A549 (cell line): ENCODE measurements around the gene ZNF628. TPM values are rescaled to one million over a fixed set of nuclear protein-coding genes. Genes with fewer than 3 reads are reported as not detected.

Experiments
- ATAC-seq, 2 experiments: fragments of 200-7000 bp in 1 of 2; fragments of >200 bp in 1 of 2; cut with Nextera tagmentation in 1 of 2; cut with Tn5 transposase in 1 of 2; 3 replicates each; pipeline versions ENCODE4 v1.8.0 to v1.9.1; 2018 to 2020; ENCODE audit warnings: mild to moderate bottlenecking in 1 of 2, moderate library complexity in 1 of 2
- CTCF ChIA-PET: fragments of 300-600 bp; sonication (Branson Sonifier 250); formaldehyde crosslinking; extraction: SDS; loops from one replicate; lab custom pipeline; 2021; ENCODE audit warnings: antibody characterized with exemption, inconsistent platforms; lab: Yijun Ruan, JAX
- POLR2A ChIA-PET: fragments of 350-600 bp; formaldehyde crosslinking; extraction: SDS; loops from one replicate; lab custom pipeline; 2021; ENCODE audit warnings: antibody characterized with exemption, inconsistent platforms; lab: Yijun Ruan, JAX
- DNase-seq, 2 experiments: peaks; one replicate each; pipeline versions ENCODE4 v3.0.0 to v3.0.0-alpha.2; 2011 to 2016; ENCODE audit warnings: low read depth in 1 of 2, low spot score in 1 of 2
- FAIRE-seq: peaks from 2 replicates; lab custom pipeline; 2011; peaks lifted over from hg19 to GRCh38; lab: Jason Lieb, UNC
- H3K27ac ChIP-seq, 2 experiments: fragments of >200 bp; sonication (Bioruptor Twin); formaldehyde crosslinking; 3 replicates each; pipeline ENCODE4 v1.5.1; 2016 to 2017
- H3K4me1 ChIP-seq: fragments of >200 bp; sonication (Bioruptor Twin); formaldehyde crosslinking; 3 replicates; pipeline ENCODE4 v1.6.1; 2016
- H3K4me2 ChIP-seq: fragments of >200 bp; sonication (Bioruptor Twin); formaldehyde crosslinking; 3 replicates; pipeline ENCODE4 v1.6.1; 2016
- H3K4me3 ChIP-seq: fragments of >200 bp; sonication (Bioruptor Twin); formaldehyde crosslinking; 3 replicates; pipeline ENCODE4 v1.5.1; 2016
- H3K9me3 ChIP-seq: fragments of >200 bp; sonication (Bioruptor Twin); formaldehyde crosslinking; 3 replicates; pipeline ENCODE4 v1.6.1; 2016
- CBX2 ChIP-seq: fragments of 200-600 bp; sonication (generic); IDR thresholded peaks from 2 replicates; pipeline ENCODE4 v1.6.1; 2016; ENCODE audit warnings: low read depth, mild to moderate bottlenecking, borderline replicate concordance
- CEBPB ChIP-seq, 2 experiments: fragments of >200 bp in 1 of 2; sonication (Bioruptor Twin) in 1 of 2; formaldehyde crosslinking in 1 of 2; IDR thresholded peaks; 2 replicates each; pipeline ENCODE4 v1.6.1; 2012 to 2016
- CTCF ChIP-seq: fragments of >200 bp; sonication (Bioruptor Twin); formaldehyde crosslinking; IDR thresholded peaks from 3 replicates; pipeline ENCODE4 v1.5.1; 2016
- E2F6 ChIP-seq: IDR thresholded peaks from 2 replicates; pipeline ENCODE4 v1.6.1; 2012; ENCODE audit warnings: low read depth, borderline replicate concordance
- ELK1 ChIP-seq: fragments of 150-350 bp; IDR thresholded peaks from 2 replicates; pipeline ENCODE4 v1.6.1; 2014; ENCODE audit warnings: low read depth, mild to moderate bottlenecking, low read length
- ESRRA ChIP-seq: fragments of 150-350 bp; IDR thresholded peaks from 2 replicates; pipeline ENCODE4 v1.6.1; 2014; ENCODE audit warnings: mild to moderate bottlenecking, low read length, borderline replicate concordance
- FOSB ChIP-seq: fragments of 250-450 bp; sonication (Bioruptor Pico); IDR thresholded peaks from 2 replicates; pipeline ENCODE4 v1.5.0; 2020; ENCODE audit warnings: mild to moderate bottlenecking, moderate library complexity
- HEYL ChIP-seq: fragments of 250-450 bp; sonication (Bioruptor Pico); IDR thresholded peaks from 2 replicates; pipeline ENCODE4 v1.8.0; 2021; ENCODE audit warnings: mild to moderate bottlenecking, moderate library complexity
- HOXB5 ChIP-seq: fragments of 250-450 bp; sonication (Bioruptor Pico); IDR thresholded peaks from 2 replicates; pipeline ENCODE4 v1.5.0; 2020; ENCODE audit warnings: mild to moderate bottlenecking, moderate library complexity
- JUN ChIP-seq, 2 experiments: fragments of >200 bp; sonication (Bioruptor Twin); formaldehyde crosslinking; IDR thresholded peaks; 2 replicates in 1 of 2; 3 replicates in 1 of 2; pipeline ENCODE4 v1.6.1; 2016 to 2017
- KDM1A ChIP-seq: fragments of 200-600 bp; sonication (generic); IDR thresholded peaks from 2 replicates; pipeline ENCODE4 v1.6.1; 2016; ENCODE audit warnings: low read depth, mild to moderate bottlenecking
- MAFK ChIP-seq: fragments of 450-650 bp; IDR thresholded peaks from 2 replicates; pipeline ENCODE4 v1.6.1; 2014; ENCODE audit not compliant: partially characterized antibody
- POLR2A ChIP-seq: IDR thresholded peaks from 2 replicates; pipeline ENCODE4 v1.6.1; 2012; ENCODE audit warnings: mild to moderate bottlenecking, low read length
- RAD21 ChIP-seq, 2 experiments: fragments of >200 bp in 1 of 2; sonication (Bioruptor Twin) in 1 of 2; formaldehyde crosslinking in 1 of 2; IDR thresholded peaks in 1 of 2; conservative IDR thresholded peaks in 1 of 2; 2 replicates in 1 of 2; 3 replicates in 1 of 2; pipeline ENCODE4 v1.6.1; 2012 to 2018; ENCODE audit warnings: inconsistent platforms in 1 of 2
- RNF2 ChIP-seq: fragments of 200-600 bp; sonication (generic); IDR thresholded peaks from 2 replicates; pipeline ENCODE4 v1.6.1; 2016; ENCODE audit warnings: low read depth, mild to moderate bottlenecking, antibody characterized with exemption, moderate library complexity, borderline replicate concordance
- ZNF302 ChIP-seq: fragments of 250-450 bp; sonication (Bioruptor Pico); IDR thresholded peaks from 2 replicates; pipeline ENCODE4 v1.9.0; 2021; ENCODE audit warnings: inconsistent platforms, mild to moderate bottlenecking, moderate library complexity
- WGBS: methylation state at CpG from one replicate; pipeline ENCODE4 v1.1.6; 2017; ENCODE audit errors: missing lambda C conversion rate; 5-methylcytosine and 5-hydroxymethylcytosine counted together
- polyA plus RNA-seq, 4 experiments: library from polyadenylated mRNA; depleted of rRNA in 3 of 4; stranded (reverse); fragments of >200 nt; fragmentation: RNase III in 1 of 4; extraction: RNeasy Plus Mini Kit Qiagen cat#74134 plus additional on column Dnase treatment in 1 of 4; gene quantifications; 2 replicates in 3 of 4; 3 replicates in 1 of 4; pipeline ENCODE4 v1.2.3, GENCODE V29; 2011 to 2017
- TF ChIP-seq, protein P1 (sequence below): fragments of 250-450 bp; sonication (Bioruptor Pico); IDR thresholded peaks from 2 replicates; pipeline ENCODE4 v1.5.0; 2020; ENCODE audit warnings: low read depth, mild to moderate bottlenecking, moderate library complexity

ZNF628 gene
- polyA plus RNA-seq, 2 of the 4 experiments (the other 2 are of a cell fraction): 0.32 to 5.7 TPM

- no peaks in the 10 kb centered on the region for H3K9me3 ChIP-seq
- DNase-seq: peak in 1 of 2 experiments; percentile 64
- peak overlapping the region; percentile 54 to 70 for H3K27ac ChIP-seq
- ChIA-PET CTCF (interaction anchor here (0.6 to 2.9 kb wide), 8 partner anchors 19 to 78 kb away, joined by 3 to 13 read pairs (median 3); partner anchors contain the start of gene ZNF865), POLR2A (interaction anchor here (1.4 kb wide), 1 partner anchor 22 kb away, joined by 3 read pairs; no protein-coding TSS in a partner anchor)
- H3K4me3 ChIP-seq: no peak overlapping the region
- TF ChIP-seq ESRRA: no peak
- TF ChIP-seq HOXB5 (CRISPR knock-in tag): no peak
- peak in 1 of 2 experiments; percentile 23; a peak in 1 of 5 replicates for TF ChIP-seq RAD21 (conservative IDR thresholded peaks at IDR 0.05 in 1 of 2, IDR thresholded peaks at IDR 0.05 in 1 of 2)
- peak; percentile 26 to 54 for ATAC-seq
- peak overlapping the region; percentile 66 for H3K4me2 ChIP-seq
- H3K4me1 ChIP-seq: peaks cover 48% of the 10 kb centered on the region
- FAIRE-seq: no peak
- 25% methylated on average over 15 of the region's 15 CpGs for WGBS
Measured at GRCh38 chr19:55528030-55528803, 51.8 kb downstream of the ZNF628 start.

DNA sequence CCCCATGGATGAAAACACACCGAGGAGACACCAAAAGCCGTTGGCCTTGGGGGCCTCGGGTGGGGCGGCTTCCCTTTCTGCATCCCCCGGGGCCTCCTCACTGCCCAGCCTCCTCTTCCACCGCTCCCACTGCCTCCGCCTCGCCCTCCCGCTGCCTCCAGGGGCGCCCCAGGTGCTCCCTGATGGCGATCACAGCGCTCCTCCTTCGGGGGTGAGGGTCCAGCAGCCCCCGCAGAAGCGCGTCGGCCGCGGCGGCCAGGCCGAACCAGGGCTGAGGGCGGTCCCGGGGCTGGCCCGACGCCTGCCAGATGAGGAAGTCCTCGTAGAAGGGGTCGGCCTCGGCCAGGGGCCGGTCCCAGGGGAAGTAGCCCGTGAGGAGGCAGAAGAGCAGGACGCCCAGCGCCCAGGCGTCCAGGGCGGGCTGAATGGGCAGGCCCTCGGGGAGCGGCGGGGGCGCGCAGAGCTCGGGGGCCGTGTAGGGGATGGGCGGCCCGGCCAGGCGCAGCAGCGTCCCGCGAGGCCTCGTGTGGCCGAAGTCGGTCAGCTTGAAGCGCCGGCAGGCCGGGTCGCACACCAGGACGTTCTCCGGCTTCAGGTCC, 53.3 kb downstream of the ZNF628 start:
- Histone ChIP-seq H3K4me3 (no peak overlapping the region), H3K4me2 (no peak overlapping the region)
- 94% methylated on average over 54 of the region's 56 CpGs for WGBS
- no peak for FAIRE-seq
- TF ChIP-seq CBX2 (no peak), ESRRA (no peak), ZNF302 (CRISPR knock-in tag) (no peak), KDM1A (no peak), E2F6 (no peak), ELK1 (no peak), CTCF (no peak), FOSB (no peak), CEBPB (IDR thresholded peaks at IDR 0.05) (no peak), POLR2A (no peak), MAFK (no peak), RNF2 (no peak), JUN (IDR thresholded peaks at IDR 0.05) (no peak), HEYL (no peak)
- TF ChIP-seq, protein P1, sequence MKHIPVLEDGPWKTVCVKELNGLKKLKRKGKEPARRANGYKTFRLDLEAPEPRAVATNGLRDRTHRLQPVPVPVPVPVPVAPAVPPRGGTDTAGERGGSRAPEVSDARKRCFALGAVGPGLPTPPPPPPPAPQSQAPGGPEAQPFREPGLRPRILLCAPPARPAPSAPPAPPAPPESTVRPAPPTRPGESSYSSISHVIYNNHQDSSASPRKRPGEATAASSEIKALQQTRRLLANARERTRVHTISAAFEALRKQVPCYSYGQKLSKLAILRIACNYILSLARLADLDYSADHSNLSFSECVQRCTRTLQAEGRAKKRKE (CRISPR knock-in tag): no peak
- TF ChIP-seq, all 56 proteins: peak for 0
- Histone ChIP-seq H3K27ac (peak overlapping the region in 1 of 2 experiments; percentile 70; a peak in 2 of 6 replicates), H3K4me1 (peaks cover 43% of the 10 kb centered on the region), H3K9me3 (no peaks in the 10 kb centered on the region)
- ATAC-seq (no peak), DNase-seq (no peak)
- CTCF ChIA-PET: interaction anchor here (2.9 kb wide), 1 partner anchor 76 kb away, joined by 13 read pairs; the partner anchor contains the start of gene ZNF865
- POLR2A ChIA-PET: interaction anchor here (1.4 kb wide), 1 partner anchor 20 kb away, joined by 3 read pairs; no protein-coding TSS in a partner anchor
